ENCODE results near the gene TAF1. TPM values are rescaled to one million over a fixed set of nuclear protein-coding genes. Genes with fewer than 3 reads are reported as not detected.
"Not testable (repeated sequence)": the region's sequence is repeated elsewhere in the genome, so short reads cannot be mapped to it uniquely, and the experiment has no call there.

The TAF1 gene
- total RNA-seq, 2 donors from 2014 or later: 27.1 to 67.9 TPM

DNA sequence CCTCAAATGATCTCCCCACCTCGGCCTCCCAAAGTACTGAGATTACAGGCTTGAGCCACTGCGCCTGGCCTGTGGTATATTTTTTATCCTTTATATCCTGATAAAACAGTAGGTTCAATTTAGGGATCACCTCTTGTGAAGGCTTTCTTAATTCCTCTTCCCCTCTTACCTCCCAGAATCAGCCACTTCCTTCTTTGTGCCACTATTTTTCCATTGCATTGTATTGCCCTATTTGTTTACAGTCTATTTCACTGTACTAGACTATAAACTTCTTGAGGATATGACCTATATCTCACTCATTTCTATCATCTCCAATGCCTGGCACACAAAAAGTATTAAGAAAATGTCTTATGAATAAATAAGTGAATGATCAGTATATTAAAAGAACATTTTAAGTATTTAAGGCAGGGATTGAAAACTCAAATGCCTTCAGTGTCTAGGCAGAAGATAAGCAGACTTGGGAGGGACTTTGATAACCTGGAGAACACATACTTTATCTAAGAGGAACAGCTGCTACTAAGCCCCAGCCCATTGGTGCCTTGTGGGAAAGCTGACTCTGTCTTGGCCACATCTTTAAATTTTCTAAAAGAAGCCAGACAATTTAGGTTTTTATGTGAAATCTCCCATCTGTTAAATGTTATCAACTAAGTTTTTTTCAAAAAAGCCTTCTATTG lies 84.4 kb downstream of the TAF1 start:
- DNase-seq (ENCODE audit: low spot score): no peak
- 97% methylated on average over 2 of the region's 2 CpGs for WGBS
- Histone ChIP-seq H3K4me3 (no peak overlapping the region), H3K27me3 (replicated peaks; ENCODE audit: insufficient read depth) (no peaks in the 10 kb centered on the region), H3K4me1 (replicated peaks) (no peaks in the 10 kb centered on the region), H3K36me3 (no peaks in the 10 kb centered on the region), H3K9me3 (no peaks in the 10 kb centered on the region), H3K27ac (no peak overlapping the region)
- TF ChIP-seq, protein P1, sequence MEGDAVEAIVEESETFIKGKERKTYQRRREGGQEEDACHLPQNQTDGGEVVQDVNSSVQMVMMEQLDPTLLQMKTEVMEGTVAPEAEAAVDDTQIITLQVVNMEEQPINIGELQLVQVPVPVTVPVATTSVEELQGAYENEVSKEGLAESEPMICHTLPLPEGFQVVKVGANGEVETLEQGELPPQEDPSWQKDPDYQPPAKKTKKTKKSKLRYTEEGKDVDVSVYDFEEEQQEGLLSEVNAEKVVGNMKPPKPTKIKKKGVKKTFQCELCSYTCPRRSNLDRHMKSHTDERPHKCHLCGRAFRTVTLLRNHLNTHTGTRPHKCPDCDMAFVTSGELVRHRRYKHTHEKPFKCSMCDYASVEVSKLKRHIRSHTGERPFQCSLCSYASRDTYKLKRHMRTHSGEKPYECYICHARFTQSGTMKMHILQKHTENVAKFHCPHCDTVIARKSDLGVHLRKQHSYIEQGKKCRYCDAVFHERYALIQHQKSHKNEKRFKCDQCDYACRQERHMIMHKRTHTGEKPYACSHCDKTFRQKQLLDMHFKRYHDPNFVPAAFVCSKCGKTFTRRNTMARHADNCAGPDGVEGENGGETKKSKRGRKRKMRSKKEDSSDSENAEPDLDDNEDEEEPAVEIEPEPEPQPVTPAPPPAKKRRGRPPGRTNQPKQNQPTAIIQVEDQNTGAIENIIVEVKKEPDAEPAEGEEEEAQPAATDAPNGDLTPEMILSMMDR (IDR thresholded peaks at IDR 0.05): no peak
- no peak for TF ChIP-seq POLR2A (IDR thresholded peaks at IDR 0.05)
- TF ChIP-seq POLR2AphosphoS5 (IDR thresholded peaks at IDR 0.05): no peak
- intact Hi-C loops (cut with DNase I): no loop called here

DNA sequence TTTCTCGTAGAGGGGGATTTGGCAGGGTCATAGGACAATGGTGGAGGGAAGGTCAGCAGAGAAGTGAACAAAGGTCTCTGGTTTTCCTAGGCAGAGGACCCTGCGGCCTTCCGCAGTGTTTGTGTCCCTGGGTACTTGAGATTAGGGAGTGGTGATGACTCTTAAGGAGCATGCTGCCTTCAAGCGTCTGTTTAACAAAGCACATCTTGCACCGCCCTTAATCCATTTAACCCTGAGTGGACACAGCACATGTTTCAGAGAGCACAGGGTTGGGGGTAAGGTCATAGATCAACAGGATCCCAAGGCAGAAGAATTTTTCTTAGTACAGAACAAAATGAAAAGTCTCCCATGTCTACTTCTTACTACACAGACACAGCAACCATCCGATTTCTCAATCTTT lies 85.4 kb downstream of the TAF1 start:
- 98% methylated on average over 4 of the region's 6 CpGs for WGBS
- intact Hi-C loops (cut with DNase I); H3K4me1 ChIP-seq (replicated peaks); H3K27ac ChIP-seq; H3K36me3 ChIP-seq; DNase-seq (ENCODE audit: low spot score); H3K27me3 ChIP-seq (replicated peaks; ENCODE audit: insufficient read depth); H3K4me3 ChIP-seq; H3K9me3 ChIP-seq: not testable (repeated sequence)

DNA sequence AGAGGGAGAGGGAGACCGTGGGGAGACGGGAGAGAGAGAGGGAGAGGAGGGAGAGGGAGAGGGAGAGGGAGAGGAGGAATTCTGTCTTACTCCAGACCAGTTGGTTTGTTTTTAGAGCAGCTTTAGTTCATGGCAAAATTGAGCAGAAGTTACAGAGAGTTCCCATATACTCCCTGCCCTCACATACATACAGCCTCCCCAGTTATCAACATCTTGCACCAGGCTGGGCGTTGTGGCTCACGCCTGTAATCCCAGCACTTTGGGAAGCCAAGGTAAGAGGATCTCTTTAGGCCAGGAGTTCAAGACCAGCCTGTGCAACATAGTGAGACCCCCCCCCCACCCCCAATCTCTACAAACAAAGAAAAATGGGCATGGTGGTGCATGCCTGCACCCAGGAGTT lies 86.9 kb downstream of the TAF1 start:
- no peaks in the 10 kb centered on the region for H3K36me3 ChIP-seq
- no peaks in the 10 kb centered on the region for H3K27me3 ChIP-seq (replicated peaks; ENCODE audit: insufficient read depth)
- DNase-seq (ENCODE audit: low spot score): no peak
- intact Hi-C loops (cut with DNase I): no loop called here
- no peaks in the 10 kb centered on the region for H3K9me3 ChIP-seq
- TF ChIP-seq POLR2AphosphoS5 (IDR thresholded peaks at IDR 0.05) (no peak), POLR2A (IDR thresholded peaks at IDR 0.05) (no peak)
- TF ChIP-seq, protein P1 (IDR thresholded peaks at IDR 0.05): no peak
- no peaks in the 10 kb centered on the region for H3K4me1 ChIP-seq (replicated peaks)
- no peak overlapping the region for H3K4me3 ChIP-seq
- WGBS: 89% methylated on average over 4 of the region's 4 CpGs
- H3K27ac ChIP-seq: no peak overlapping the region

DNA sequence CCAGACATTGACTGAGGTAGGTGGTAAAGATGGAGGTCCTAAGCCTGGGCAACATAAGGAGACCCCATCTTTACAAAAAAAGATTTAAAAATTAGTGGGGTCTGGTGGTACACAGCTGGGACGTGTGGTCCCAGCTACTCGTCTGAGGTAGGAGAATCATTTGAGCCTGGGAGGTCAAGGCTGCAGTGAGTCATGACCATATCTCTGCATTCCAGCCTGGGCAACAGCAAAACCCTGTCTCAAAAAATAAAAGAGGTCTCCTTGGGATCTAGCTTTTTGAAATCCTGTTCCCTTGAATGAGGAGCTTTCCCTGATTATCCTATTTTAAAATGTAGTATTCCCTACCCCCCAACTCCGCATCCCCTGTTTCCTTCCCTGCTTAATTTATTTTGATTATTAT lies 88.1 kb downstream of the TAF1 start:
- Histone ChIP-seq H3K36me3 (no peaks in the 10 kb centered on the region), H3K27me3 (replicated peaks; ENCODE audit: insufficient read depth) (no peaks in the 10 kb centered on the region), H3K4me1 (replicated peaks) (no peaks in the 10 kb centered on the region), H3K9me3 (no peaks in the 10 kb centered on the region), H3K27ac (no peak overlapping the region), H3K4me3 (no peak overlapping the region)
- intact Hi-C loops (cut with DNase I): no loop called here
- WGBS: 91% methylated on average over 3 of the region's 3 CpGs
- DNase-seq (ENCODE audit: low spot score): no peak
- TF ChIP-seq POLR2A (IDR thresholded peaks at IDR 0.05) (no peak), POLR2AphosphoS5 (IDR thresholded peaks at IDR 0.05) (no peak)
- TF ChIP-seq, protein P1 (IDR thresholded peaks at IDR 0.05): no peak

DNA sequence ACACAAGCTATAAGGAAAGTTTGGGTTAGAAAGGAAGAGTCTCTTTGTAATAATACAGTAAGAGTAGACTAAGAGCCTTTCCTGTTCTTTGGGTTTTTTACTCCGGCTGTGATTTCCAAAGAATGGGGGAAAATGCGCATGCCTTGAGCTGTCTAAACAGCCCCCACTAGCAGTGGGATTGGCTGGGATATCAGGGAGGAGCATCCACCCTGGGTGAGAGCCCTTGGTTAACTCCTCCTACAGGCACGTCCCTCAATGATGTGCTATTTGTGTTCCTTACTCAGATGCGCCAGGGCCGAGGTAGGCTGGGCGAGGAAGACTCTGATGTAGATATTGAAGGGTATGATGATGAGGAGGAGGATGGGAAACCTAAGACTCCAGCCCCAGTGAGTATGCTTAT lies 92.7 kb downstream of the TAF1 start:
- H3K4me3 ChIP-seq: no peak overlapping the region
- H3K36me3 ChIP-seq: no peaks in the 10 kb centered on the region
- intact Hi-C loops (cut with DNase I): no loop called here
- H3K27me3 ChIP-seq (replicated peaks; ENCODE audit: insufficient read depth): no peaks in the 10 kb centered on the region
- H3K4me1 ChIP-seq (replicated peaks): no peaks in the 10 kb centered on the region
- WGBS: 88% methylated on average over 6 of the region's 6 CpGs
- no peak overlapping the region for H3K27ac ChIP-seq
- no peaks in the 10 kb centered on the region for H3K9me3 ChIP-seq
- TF ChIP-seq POLR2AphosphoS5 (IDR thresholded peaks at IDR 0.05) (no peak), POLR2A (IDR thresholded peaks at IDR 0.05) (no peak)
- TF ChIP-seq, protein P1 (IDR thresholded peaks at IDR 0.05): no peak
- no peak for DNase-seq (ENCODE audit: low spot score)

All from prostate gland (tissue), 2 donors.